HG03103 (cell line): Measurements from ENCODE around the gene EIF4A3.

Source experiments
- ATAC-seq: cut with Tn5 transposase; IDR thresholded peaks from one replicate; pipeline ENCODE4 v1.9.1; 2021; ENCODE audit warnings: low read depth; ENCODE audit not compliant: unreplicated experiment

Gene EIF4A3

DNA sequence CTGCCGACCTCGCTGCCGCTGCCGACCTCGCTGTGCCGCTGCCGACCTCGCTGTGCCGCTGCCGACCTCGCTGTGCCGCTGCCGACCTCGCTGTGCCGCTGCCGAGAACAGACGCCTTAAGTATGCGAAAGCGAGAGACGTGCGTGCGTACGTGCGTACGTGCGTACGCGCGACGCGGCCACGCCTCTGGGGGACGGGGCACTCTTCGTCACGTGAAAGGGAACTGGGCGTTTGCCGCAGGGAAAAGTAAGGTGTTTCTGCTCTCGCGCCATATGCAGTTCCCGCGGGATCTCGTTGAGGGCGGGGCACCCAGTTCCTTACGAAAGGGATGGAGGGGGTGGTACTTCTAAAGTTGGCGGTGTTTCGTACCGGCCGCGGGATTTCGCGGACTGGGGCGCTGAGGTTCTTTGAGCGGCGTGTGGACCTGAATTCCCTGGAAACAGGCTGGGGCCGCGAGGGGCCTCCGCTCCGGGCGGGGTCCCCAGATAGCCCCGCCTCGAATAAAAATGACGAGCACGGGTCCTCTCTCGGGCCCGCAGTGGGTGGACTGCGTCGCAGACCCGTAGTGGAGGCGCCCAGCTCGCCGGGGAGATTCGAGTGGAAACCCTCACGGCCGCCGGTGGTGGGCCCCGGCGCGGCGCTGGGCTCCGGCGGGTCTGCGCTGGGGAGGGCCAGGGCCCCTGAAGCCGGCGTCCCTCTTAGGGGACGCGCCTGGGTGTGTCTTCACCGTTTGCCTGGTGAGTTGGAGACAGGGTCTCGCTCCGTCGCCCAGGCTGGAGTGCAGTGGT is at the start of gene EIF4A3:
EIF4A3 (minus strand) TSS at position 94 of the 788 bp plus-strand sequence. CDS start 167 bp downstream, outside the sequence.
- ATAC-seq = peak; percentile 78

DNA sequence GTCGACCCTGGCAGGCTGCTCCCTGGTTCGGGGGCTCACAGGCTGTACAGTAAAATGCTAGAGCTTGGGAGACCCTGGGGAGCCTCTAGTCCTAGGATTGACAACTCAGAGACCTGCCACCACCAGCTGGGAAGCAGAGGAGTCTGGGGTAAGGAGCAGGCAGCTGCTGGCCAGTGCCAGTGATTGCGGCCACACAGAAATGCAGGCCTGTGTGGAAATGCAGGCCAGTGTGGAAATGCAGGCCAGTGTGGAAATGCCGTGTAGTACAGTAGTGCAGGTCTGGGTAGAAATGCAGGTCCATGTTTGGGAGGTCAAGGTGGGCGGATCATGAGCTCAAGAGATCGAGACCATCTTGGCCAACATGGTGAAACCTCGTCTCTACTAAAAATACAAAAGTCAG is 49.7 kb upstream of the EIF4A3 start:
- ATAC-seq = no peak

DNA sequence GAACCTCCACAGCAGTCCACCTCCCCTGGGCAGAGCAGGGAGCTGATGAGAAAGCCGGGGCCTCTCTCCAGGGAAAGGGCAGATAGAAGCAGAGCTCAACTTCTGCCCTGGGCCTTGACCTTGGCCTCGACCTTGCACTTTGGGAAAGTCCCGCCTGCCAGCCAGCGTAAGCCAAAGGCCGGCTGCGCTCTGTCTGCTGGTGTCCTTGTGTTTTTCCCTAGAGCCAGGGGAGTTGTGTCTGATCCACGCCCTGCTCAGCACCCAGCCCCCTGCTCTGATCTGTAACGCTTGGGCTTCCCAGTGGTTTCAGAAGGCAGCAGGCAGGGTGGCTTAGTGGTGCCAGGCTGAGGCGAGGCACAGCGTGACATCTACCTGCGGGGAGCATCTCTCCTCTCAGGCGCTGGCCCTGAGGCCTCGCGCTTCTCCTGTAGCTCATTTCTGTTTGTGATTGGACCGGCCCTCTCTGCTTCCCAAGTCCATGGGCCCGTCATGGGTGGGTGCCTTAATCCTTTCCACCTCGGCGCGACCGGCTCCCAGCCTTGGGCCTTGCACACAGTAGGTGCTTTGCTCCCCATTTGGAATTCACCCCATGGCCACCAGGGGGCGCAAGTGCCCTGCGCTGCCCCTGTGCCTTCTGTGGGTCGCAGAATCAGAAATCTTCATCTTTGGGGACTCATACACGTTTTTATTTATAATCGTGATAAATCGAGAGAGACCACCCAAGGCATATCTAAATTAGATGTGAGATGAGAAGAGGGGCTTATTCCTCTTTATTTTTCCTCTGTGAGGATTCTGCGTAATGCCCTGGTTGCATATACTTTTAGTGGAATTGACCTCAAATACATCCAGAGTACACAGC is 49.0 kb upstream of the EIF4A3 start:
- no peak for ATAC-seq

DNA sequence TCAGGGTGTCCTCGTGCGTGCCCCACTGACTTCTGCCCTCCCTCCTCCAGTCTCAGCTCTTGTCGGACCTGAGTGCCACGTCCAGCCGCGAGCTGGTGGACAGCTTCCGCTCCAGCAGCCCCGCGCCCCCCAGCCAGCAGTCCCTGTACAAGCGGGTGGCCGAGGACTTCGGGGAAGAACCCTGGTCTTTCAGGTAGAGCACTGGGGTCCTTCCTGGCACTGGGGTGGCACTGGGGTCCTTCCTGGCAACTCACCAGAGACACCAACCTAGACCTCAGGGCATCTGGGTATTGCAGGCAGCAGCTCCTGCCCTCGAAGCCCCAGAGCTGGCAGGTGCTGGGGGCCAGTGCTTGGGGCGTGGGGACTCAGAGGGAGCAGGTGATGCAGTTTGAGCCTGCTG is 48.2 kb upstream of the EIF4A3 start:
- ATAC-seq = no peak

DNA sequence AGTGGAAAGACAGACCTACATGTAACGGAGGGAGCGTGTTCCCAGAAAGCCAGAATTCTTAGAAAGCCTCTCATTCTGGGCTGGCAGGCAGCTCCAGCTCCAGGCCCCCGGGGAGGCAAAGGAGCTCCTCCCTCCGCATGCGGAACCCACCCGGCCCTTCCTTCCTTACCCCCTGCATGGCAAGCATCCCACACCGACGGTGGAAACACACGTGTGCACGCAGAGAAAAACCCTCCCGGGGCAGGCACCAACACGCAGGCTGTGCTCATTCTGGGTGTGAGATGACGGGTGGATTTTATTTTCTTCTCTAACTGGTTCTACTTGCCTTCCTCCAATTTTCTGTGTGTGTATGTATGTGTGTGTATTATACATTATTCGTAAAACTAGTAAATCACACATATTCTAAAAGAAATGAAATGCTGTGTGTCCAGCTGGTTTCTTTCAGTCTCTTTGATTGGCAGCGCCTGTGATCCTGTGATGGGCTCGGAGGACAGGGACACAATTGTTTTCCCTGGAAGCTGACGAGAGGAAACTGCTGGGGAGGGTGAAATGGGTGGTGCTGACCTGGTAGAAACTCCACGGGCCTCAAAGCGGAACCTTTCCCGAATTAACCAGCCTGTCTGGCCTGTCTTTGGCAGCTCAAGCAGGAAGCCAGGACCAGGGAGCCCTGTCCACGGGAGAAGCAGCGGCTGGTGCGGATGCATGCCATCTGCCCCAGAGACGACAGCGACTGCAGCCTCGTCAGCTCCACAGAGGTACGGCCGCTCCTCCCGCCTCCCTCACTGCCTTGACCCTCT is 45.1 kb upstream of the EIF4A3 start:
- ATAC-seq = no peak

DNA sequence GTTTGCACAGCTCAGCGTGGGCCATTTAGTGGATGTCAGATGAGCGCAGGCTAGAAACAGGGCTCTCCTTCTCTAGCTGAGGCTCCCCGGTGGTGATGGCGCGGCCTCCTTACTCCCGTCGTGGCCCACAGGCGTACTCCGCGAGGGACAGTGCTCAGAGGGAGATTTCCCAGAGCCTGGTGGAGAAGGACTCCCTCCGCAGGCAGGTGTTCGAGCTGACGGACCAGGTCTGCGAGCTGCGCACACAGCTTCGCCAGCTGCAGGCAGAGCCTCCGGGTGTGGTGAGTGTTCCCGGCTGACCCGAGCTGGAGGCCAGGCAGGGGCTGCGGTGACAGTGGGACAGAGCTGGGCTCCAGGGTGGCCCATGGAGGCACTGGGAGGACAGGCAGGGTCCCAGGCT is 44.3 kb upstream of the EIF4A3 start:
- no peak for ATAC-seq

DNA sequence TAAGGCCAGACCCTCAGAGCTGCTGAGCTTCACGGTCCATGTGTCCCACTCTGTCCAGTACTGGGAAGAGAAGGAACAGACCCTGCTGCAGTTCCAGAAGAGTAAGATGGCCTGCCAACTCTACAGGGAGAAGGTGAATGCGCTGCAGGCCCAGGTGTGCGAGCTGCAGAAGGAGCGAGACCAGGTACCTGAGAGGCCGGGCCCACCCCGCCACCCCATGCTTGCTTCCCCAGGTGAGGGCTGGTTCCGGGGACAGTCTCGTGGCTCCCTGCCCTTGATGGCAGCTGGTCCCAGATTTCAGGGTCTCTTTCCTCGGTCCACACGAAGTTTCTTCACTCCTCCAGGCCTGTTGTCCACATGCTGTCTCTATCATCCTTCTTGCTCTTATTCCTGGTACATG is 43.8 kb upstream of the EIF4A3 start:
- no peak for ATAC-seq

DNA sequence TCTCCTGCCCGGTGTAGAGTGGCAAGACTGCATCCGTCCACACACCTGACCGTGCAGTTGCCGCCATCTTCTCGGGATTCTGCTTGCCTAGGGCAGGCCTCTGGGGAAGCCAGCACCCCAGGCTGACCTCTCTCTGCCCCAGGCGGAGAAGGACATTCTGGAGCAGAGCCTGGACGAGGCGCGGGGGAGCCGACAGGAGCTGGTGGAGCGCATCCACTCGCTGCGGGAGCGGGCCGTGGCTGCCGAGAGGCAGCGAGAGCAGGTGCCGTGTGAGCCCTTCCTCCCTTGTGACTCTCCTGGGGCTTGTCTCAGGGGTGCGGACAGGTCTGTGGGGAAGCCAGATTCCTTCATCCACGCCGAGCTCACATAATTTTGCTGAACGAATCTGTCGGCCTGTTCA is 42.7 kb upstream of the EIF4A3 start:
- ATAC-seq = no peak

DNA sequence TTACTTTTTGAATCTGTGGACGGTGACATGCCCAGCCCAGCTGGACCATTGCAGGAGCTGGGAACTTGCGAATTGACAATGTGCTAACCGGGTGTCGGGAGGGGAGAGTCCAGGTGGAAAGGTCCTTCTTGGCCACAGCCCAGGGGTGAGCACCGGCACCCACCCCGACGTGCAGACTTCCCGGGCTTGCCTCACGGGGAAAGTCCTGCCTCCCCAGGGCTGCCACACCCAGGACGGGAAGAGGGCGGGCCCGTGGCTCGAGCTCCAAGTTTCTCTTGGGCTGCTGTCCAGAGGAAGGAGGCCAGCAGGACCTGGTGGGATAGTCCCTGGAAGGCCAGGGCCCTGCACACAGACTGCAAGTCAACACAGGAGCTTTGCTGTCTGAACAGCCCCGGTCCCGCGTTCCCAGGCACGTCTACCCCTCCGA is 40.6 kb upstream of the EIF4A3 start:
- no peak for ATAC-seq

DNA sequence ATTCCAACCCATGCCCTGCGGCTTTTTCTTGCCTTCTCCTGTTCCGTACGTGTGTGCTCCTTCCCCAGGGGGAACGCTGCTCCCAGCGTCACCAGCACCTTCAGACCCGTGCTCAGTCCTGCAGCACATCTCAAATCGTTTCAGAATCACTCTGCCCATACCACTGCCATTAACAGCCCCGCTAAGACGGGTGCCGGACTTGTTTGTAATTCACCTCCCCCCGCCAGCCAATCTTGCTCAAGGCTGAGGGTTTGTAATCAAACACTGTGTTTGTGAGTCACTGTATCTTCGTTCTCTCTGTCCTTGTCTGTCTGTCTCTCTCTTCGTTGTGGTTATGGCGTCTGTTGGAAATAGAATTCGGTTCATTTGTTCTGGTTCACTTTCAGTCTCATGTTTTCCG is 40.2 kb upstream of the EIF4A3 start:
- ATAC-seq = no peak

DNA sequence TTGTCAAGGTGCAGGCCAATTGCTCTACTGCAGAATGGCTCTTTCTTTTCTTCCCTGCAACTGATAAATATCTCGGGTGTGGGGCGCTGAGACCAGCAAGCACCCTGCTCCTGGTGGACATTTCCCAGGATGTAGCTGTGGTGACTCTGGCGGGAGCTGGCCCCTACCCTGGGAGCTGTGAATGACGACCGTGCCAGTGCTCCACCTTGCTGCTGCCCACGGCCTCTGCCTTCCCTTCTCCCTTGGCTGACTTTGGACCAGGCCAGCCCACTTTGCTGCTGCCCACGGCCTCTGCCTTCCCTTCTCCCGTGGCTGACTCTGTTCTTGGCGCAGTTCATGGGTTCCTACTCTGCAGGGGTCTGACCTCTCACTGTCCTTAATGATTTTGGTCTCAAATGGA is 39.0 kb upstream of the EIF4A3 start:
- ATAC-seq = no peak

DNA sequence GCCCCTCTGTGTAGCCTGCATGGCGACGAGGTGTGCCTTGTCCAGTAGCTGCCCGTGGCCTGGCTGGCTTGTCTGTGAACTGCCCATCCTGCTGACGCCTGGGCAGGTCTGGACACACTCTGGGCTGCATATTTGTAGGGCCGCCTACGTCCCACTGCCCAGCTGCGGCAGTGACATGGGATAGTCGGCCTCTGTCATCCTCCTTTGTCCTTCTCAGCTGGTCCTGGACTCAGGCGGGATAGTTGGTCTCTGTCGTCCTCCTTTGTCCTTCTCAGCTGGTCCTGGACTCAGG is 37.4 kb upstream of the EIF4A3 start:
- no peak for ATAC-seq

DNA sequence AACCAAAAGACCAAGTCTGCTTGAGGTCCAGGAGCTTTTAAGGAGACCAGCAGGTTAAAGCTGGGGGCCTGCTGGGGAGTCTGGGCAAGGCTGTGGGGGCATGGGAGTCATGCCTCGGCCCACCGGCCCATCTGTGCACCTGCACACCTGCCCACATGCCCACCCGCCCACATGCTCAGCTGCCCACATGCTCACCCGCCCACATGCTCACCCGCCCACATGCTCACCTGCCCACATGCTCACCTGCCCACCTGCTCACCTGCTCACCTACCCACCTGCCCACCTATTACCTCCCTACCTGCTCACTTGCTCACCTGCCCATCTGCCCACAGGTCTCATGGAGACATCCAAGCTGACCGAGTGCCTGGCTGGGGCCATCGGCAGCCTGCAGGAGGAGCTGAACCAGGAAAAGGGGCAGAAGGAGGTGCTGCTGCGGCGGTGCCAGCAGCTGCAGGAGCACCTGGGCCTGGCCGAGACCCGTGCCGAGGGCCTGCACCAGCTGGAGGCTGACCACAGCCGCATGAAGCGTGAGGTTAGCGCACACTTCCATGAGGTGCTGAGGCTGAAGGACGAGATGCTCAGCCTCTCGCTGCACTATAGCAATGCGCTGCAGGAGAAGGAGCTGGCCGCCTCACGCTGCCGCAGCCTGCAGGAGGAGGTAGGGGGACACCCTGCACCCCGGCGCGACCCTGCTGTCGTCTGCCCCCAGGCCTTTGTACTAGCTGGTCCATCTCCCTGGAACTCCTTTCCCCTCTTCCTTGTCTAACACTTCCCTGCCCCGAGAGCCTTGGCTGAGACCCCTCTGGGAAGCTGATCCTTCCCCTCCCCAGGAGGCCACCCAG is 36.9 kb upstream of the EIF4A3 start:
- ATAC-seq = no peak

DNA sequence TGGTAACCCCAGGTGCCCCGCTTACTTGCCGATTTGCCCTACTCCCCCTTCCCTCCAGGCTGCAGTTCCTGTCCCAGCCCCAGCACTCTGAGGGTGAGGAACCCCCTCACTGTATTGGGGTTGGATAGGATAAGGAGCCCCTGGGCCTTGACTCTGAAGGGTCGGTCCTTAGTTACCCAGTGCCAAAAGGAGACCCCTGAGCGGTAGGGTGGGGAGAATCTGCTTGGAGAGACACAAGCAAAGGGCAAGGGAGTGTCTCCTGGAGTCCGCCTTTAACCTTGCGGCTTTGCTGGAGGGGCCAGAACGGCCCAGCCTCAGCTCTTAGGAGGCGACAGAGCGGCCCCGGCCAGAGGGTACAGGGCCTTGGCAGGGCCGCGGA is 35.9 kb upstream of the EIF4A3 start:
- no peak for ATAC-seq

DNA sequence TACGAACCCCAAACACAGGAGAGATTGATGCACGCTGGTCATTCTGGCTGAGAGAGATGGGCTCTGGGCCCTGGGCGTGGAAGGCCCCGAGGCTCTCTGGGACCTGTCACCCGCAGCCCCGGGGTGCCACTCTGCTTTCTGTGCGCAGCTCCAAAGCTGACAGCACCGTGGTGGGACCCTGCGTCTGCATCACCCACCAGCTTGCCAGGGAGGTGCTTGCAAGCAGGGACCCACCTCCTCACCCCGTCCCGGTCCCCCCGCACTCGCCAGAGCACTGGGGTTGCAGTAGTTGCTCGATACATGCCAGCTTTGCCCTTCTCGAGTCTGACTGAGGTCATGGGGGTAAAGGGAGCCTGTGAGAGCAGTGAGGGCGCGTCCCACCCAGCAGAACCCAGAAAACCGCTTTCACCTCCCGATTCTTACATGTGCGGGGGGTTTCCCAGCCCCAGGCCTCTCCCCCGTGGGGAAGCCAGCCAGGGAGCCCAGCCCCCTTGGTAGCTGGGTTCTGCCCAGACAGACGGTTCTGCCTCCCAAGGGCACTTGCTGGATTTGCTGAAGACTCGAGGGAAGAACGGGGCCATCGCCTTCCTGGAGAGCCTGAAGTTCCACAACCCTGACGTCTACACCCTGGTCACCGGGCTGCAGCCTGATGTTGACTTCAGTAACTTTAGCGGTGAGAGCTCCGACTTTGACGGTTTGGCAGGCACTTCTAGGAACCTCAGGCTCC is 35.4 kb upstream of the EIF4A3 start:
- ATAC-seq = no peak

DNA sequence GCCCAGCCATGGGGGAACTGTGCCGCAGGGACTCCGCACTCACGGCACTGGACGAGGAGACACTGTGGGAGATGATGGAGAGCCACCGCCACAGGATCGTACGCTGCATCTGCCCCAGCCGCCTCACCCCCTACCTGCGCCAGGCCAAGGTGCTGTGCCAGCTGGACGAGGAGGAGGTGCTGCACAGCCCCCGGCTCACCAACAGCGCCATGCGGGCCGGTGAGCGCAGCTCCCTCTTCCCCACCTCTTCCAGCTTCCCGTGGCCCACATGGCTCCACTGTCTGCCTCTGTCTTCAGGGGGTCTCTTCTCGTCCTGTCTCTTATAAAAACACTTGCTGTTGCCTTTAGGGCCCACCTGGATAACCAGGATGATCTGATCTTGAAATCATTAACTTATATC is 34.5 kb upstream of the EIF4A3 start:
- ATAC-seq = no peak

DNA sequence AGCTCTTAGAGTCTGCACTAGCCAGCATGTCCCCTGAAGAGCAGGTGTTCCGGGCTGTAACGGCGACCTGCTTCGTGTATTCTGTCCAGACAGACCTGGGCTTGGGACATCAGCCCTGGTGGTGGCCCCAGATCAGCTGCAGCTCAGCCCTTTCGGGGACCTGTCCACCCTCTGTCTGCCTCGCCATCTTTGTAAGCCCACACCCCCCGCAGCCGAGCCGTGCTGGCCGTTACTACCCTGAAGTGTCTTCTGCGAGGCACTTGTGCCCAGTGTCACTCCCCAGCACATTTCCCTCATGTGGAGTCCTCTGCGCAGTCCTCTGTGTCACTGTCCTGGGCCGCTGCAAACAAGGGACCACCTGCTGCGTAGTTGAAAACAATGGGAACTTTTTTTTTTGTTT is 33.3 kb upstream of the EIF4A3 start:
- ATAC-seq = no peak

DNA sequence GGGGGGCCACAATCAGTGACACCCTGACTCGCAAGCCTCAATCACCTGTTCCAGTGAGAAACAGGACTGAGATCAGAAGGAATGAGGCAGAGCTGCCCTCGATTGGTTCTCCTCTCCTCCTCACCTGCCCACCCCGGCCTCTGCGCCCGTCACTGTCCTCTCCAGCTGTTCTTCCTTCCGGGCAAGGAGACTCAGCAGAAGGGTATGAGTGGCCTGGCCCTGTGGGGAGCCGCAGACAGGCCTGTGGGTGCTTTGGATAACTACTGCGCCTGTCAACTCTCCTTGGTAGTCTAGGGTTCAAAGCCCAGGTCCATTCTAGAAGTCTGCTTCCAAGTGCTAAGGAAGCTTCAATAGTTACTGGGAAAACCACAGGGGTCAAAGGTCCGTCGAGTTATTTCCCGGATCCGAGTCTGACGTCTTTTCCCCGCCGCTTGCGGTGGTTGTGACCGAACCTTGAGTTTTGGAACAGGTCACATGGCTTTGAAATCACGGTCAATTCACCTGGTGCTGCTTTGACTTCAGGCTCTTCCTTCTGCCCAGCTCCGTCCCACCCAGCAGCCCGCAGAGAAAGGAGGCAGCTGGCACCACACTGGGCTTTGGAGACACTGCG is 31.2 kb upstream of the EIF4A3 start:
- ATAC-seq = no peak

DNA sequence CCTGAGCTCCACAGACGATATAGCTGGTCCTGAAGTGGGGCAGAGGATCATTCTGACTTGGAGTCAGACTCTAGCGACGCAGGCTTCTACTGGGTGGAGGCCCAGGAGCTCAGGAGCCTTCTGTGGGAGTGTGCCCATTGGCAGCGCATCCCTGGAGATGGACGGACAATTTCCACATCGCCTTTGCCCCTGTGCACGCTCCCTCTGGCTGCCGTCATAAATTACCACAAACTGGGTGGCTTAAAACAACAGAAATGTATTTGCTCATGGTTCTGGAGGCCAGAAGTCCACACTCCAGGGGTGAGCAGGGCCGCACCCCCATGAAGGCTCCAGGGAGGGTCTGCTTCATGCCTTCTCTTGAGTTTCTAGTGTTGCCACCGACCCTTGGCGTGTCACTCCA is 29.8 kb upstream of the EIF4A3 start:
- ATAC-seq = no peak
